ENCODE data around the gene C7orf57. TPM values are rescaled to one million over a fixed set of nuclear protein-coding genes. Genes with fewer than 3 reads are reported as not detected.

C7orf57 gene
- total RNA-seq, 1 experiment from 2014 or later, result 0.33 TPM

GRCh38 chr7:48091506-48092433 is 56.4 kb downstream of the C7orf57 start:
- CTCF ChIA-PET, result interaction anchor here (0.7 to 1.1 kb wide), 4 partner anchors 24 to 621 kb away, joined by 3 to 6 read pairs (median 3); no protein-coding TSS in a partner anchor
- Mint-ChIP-seq H3K27me3 (ENCODE audit: unreplicated experiment) (no peaks in the 10 kb centered on the region), H3K4me1 (ENCODE audit: low read depth, unreplicated experiment) (peaks cover 79% of the 10 kb centered on the region), H3K27ac (ENCODE audit: unreplicated experiment) (peak overlapping the region; percentile 82), H3K36me3 (ENCODE audit: insufficient read depth, unreplicated experiment) (peaks cover 89% of the 10 kb centered on the region), H3K4me3 (ENCODE audit: low read depth, unreplicated experiment) (peak overlapping the region; percentile 82), H3K9me3 (ENCODE audit: low read depth, unreplicated experiment) (no peaks in the 10 kb centered on the region)
- BruUV-seq (replicated peaks), result no TSS peak
- intact Hi-C loops (cut with micrococcal nuclease; ENCODE audit: unreplicated experiment), result no loop called here
- no peak for DNase-seq
- TF ChIP-seq CTCF (IDR thresholded peaks at IDR 0.05; ENCODE audit: unreplicated experiment), result no peak

- peak overlapping the region; percentile 42 for H3K27ac Mint-ChIP-seq (ENCODE audit: unreplicated experiment)
- peaks cover 80% of the 10 kb centered on the region for H3K4me1 Mint-ChIP-seq (ENCODE audit: low read depth, unreplicated experiment)
- no TSS peak for BruUV-seq (replicated peaks)
- no peak for TF ChIP-seq CTCF (IDR thresholded peaks at IDR 0.05; ENCODE audit: unreplicated experiment)
- DNase-seq, result no peak
- intact Hi-C loops (cut with micrococcal nuclease; ENCODE audit: unreplicated experiment), result no loop called here
- CTCF ChIA-PET, result interaction anchor here (0.5 to 1.2 kb wide), 4 partner anchors 14 to 103 kb away, joined by 3 to 7 read pairs (median 5); no protein-coding TSS in a partner anchor
- H3K4me3 Mint-ChIP-seq (ENCODE audit: low read depth, unreplicated experiment), result peak overlapping the region; percentile 42
- no peaks in the 10 kb centered on the region for H3K27me3 Mint-ChIP-seq (ENCODE audit: unreplicated experiment)
- peaks cover 100% of the 10 kb centered on the region for H3K36me3 Mint-ChIP-seq (ENCODE audit: insufficient read depth, unreplicated experiment)
- H3K9me3 Mint-ChIP-seq (ENCODE audit: low read depth, unreplicated experiment), result no peaks in the 10 kb centered on the region
Measured at GRCh38 chr7:48094861-48095293, 59.5 kb downstream of the C7orf57 start.

- CTCF ChIA-PET, result no interaction called here
Measured at GRCh38 chr7:48096273-48096672, 60.9 kb downstream of the C7orf57 start.

More at GRCh38 chr7:48096273-48096672, 60.9 kb downstream of the C7orf57 start:
- intact Hi-C loops (cut with micrococcal nuclease; ENCODE audit: unreplicated experiment), result no loop called here
- no peaks in the 10 kb centered on the region for H3K9me3 Mint-ChIP-seq (ENCODE audit: low read depth, unreplicated experiment)
- H3K36me3 Mint-ChIP-seq (ENCODE audit: insufficient read depth, unreplicated experiment), result peaks cover 93% of the 10 kb centered on the region
- DNase-seq, result no peak
- peak overlapping the region; percentile 33 for H3K27ac Mint-ChIP-seq (ENCODE audit: unreplicated experiment)
- no peaks in the 10 kb centered on the region for H3K27me3 Mint-ChIP-seq (ENCODE audit: unreplicated experiment)
- no peak for TF ChIP-seq CTCF (IDR thresholded peaks at IDR 0.05; ENCODE audit: unreplicated experiment)
- peaks cover 69% of the 10 kb centered on the region for H3K4me1 Mint-ChIP-seq (ENCODE audit: low read depth, unreplicated experiment)
- no peak overlapping the region for H3K4me3 Mint-ChIP-seq (ENCODE audit: low read depth, unreplicated experiment)
- BruUV-seq (replicated peaks), result no TSS peak

All from Calu3 (cell line).